GM19240 (cell line): ENCODE results near the gene OR1N1.
"Not testable (repeated sequence)": the region's sequence is repeated elsewhere in the genome, so short reads cannot be mapped to it uniquely, and the experiment has no call there.

ENCODE experiments used
- DNase-seq: peaks from one replicate; pipeline ENCODE4 v3.0.0; 2011; ENCODE audit warnings: low spot score; ENCODE audit not compliant: insufficient read length

OR1N1 gene

DNA sequence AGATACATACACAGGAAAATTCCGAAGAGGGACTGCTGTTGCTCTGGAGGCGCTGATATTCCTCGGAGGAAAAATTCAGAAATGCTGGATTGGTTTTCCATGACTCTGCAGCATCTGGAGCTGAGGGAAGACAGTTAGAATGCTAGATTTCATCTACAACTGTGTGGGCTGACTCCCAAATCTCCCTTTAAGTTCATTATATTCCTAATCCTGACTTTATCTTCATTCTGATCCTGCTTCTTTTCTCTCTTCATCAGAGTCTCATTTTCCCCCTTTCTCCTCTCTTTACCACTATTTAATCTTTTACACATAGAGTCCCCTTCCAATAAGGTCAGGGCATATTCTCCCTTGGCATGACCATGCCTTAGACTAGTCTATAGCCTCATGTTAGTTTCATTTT, at the start of gene OR1N1:
Gene OR1N1 (minus strand): TSS at position 101 of the 400 bp plus-strand sequence. CDS start 0 bp downstream, at position 101.
- no peak for DNase-seq

- no peak for DNase-seq
These were observed 45.4 kb upstream of the OR1N1 start for GRCh38 chr9:122572456-122572855.

GRCh38 chr9:122567901-122568300, 40.8 kb upstream of the OR1N1 start:
- DNase-seq, result no peak

GRCh38 chr9:122562134-122562760, 35.2 kb upstream of the OR1N1 start:
- no peak for DNase-seq

GRCh38 chr9:122561446-122561845, 34.4 kb upstream of the OR1N1 start:
- no peak for DNase-seq

GRCh38 chr9:122552812-122553211, 25.7 kb upstream of the OR1N1 start, which contains the start of gene OR1N2:
Gene OR1N2 (plus strand): TSS chr9:122553112. CDS start chr9:122553212, 100 bp downstream.
- DNase-seq, result no peak

DNA sequence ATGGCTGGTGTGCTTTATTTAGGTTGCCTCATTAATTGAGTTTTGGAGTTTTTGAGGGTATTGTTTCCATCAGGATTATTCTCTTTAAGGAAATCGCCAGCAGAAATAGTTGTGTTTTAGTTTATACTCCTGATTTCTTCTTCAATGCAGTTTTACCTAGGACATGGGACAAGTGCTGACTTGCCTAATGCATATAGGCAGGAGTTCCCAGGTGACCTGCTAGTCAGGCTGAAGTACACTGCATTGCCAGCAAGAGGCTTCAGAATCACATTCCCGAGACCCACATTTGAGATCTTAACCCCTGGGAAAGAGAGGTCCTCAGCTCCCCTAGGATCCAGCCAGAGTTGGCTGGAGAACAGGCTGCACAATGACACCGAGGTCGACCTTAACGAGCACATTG, 24.3 kb upstream of the OR1N1 start:
- no peak for DNase-seq

GRCh38 chr9:122546196-122546595, 19.1 kb upstream of the OR1N1 start:
- no peak for DNase-seq

DNA sequence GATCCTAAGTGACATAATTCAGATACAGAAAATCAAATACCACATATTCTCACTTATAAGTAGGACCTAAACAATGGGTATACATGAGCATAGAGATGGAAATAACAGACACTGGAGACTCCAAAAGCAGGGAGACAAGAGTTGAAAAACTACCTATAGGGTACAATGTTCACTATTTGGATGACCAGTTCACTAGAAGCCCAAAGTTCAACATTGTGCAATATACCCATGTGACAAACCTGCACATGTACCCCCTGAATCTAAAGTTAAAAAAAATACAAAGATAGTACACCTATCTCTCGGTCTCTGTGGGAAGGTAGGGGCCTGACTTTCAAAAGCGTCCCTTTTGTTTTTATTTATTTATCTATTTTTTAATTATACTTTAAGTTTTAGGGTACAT, 11.7 kb upstream of the OR1N1 start:
- DNase-seq, result no peak

- DNase-seq, result not testable (repeated sequence)
These were observed 10.0 kb upstream of the OR1N1 start for GRCh38 chr9:122537066-122537465.

DNA sequence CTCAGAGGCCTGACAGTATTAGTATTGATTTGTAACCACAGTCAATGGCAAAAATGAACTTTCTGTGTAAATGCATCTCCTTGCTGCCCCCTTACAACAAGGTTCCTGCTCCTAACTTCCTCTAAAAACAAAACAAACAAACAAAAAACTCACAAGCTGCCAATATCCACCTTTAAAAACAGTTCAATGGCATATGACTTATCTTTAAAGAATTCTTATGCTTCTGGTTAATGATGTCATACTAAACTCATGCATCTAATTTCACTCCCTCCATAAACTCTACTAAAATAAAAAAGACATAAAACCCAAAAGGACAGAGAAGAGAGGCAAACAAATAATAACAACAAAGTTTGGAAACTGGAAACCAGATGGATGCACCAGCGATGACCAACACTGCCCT, 9.0 kb upstream of the OR1N1 start:
- no peak for DNase-seq

- DNase-seq, result not testable (repeated sequence)
These were observed 4.1 kb upstream of the OR1N1 start for GRCh38 chr9:122531157-122531556.

GRCh38 chr9:122526602-122527001, 491 bp downstream of the OR1N1 start:
- no peak for DNase-seq

DNA sequence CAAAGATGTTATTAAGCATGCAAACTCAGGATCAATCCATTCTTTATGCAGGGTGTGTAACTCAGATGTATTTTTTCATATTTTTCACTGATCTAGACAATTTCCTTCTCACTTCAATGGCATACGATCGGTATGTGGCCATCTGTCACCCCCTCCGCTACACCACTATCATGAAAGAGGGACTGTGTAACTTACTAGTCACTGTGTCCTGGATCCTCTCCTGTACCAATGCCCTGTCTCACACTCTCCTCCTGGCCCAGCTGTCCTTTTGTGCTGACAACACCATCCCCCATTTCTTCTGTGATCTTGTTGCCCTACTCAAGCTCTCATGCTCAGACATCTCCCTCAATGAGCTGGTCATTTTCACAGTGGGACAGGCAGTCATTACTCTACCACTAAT, 7.7 kb downstream of the OR1N1 start:
- DNase-seq, result no peak

- DNase-seq, result no peak
These were observed 8.3 kb downstream of the OR1N1 start, which contains the start of gene OR1J4 for GRCh38 chr9:122518841-122519240. Gene OR1J4 (plus strand): TSS chr9:122519141. CDS start chr9:122519141, 0 bp downstream.

- DNase-seq, result no peak
These were observed 8.9 kb downstream of the OR1N1 start for GRCh38 chr9:122518226-122518625.

DNA sequence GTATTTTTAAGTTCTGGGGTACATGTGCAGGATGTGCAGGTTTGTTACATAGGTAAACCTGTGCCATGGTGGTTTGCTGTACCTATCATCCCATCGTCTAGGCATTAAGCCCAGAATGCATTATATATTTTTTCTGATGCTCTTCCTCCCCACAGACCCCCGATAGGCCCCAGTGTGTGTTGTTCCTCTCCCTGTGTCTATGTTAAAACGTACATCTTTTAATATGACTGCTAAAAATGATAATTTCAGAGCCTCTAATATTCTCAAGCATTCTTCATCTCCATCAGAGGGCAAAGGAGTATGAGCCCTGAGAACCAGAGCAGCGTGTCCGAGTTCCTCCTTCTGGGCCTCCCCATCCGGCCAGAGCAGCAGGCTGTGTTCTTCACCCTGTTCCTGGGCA, 16.6 kb downstream of the OR1N1 start, which contains the start of gene OR1J2:
Gene OR1J2 (plus strand): TSS at position 301 of the 400 bp plus-strand sequence. CDS start 0 bp downstream, at position 301.
- no peak for DNase-seq

DNA sequence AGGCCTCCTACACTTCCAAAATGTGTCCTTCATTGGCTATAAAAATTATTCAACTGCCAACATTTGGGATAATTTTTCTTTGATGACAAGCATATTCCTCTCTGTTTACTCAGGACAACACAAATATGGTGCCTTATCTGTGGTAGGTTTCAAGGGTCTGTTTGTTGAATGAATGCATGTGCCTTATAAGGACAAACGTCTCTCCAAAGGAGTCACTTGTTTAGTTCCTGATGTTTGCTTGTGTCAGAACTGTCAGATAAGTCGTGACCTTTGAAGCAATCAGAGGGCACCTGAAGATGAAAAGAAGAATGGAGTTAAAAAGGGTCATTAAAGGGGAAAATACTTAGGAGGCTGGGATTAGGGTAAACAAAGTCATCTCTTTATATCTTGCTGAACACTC, 20.1 kb downstream of the OR1N1 start:
- DNase-seq, result no peak

- DNase-seq, result peak; percentile 8
These were observed 28.2 kb downstream of the OR1N1 start for GRCh38 chr9:122498883-122499288.

- DNase-seq, result no peak
These were observed 48.0 kb downstream of the OR1N1 start for GRCh38 chr9:122479062-122479461.

DNA sequence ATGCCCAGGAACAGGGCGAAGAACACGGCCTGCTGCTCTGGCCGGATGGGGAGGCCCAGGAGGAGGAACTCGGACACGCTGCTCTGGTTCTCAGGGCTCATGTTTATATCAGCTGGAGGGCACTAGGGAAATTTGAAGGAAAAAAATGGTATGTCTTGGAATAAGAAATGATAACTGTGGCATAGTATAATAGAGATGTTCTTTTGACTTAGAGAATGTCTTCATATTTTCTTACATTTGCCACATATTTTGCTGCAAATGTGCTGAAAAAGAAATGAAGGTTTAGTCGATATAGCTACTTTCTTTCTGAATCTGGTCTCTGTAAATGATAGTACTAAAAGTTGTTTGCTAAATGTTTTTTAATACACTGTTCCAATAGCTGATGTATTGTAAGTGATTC, 49.3 kb downstream of the OR1N1 start, which contains the start of gene OR1J1:
Gene OR1J1 (minus strand): TSS at position 101 of the 400 bp plus-strand sequence. CDS start 0 bp downstream, at position 101.
- no peak for DNase-seq

DNA sequence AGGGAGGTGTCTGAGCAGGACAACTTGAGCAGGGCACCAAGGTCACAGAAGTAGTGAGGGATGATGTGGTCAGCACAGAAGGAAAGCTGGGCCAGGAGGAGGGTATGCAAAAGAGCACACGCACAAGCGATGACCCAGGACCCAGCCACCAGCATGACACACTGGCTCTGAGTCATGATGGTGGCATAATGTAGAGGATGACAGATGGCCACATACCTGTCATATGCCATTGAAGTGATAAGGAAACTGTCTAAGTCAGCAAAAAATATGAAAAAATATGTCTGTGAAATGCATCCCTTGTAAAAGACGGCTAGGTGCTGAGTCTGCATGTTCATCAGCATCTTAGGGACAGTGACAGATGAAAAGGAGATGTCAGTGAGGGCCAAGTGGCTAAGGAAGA, 49.7 kb downstream of the OR1N1 start:
- no peak for DNase-seq
